Duodenal mucosa (tissue), 2 donors: ENCODE data around the gene ZNF70.

Experiments used
- H3K27ac ChIP-seq: one replicate; pipeline ENCODE4 v1.7.0; 2013; ENCODE audit warnings: low read depth, low read length
- H3K27me3 ChIP-seq, 2 donors: one replicate each; pipeline ENCODE4 v1.7.0; 2013; ENCODE audit warnings: low read length in 2 of 2, control low read depth in 1 of 2; ENCODE audit not compliant: insufficient read depth in 2 of 2, control insufficient read depth in 1 of 2
- H3K36me3 ChIP-seq, 2 donors: one replicate each; pipeline ENCODE4 v1.7.0; 2013; ENCODE audit warnings: low read length in 2 of 2, control low read depth in 1 of 2; ENCODE audit not compliant: insufficient read depth in 2 of 2, control insufficient read depth in 1 of 2
- H3K4me1 ChIP-seq, 2 donors: one replicate each; pipeline ENCODE4 v1.7.0; 2013; ENCODE audit warnings: low read length in 2 of 2, control low read depth in 1 of 2; ENCODE audit not compliant: insufficient read depth in 2 of 2, control insufficient read depth in 1 of 2
- H3K4me3 ChIP-seq, 2 donors: one replicate each; pipeline ENCODE4 v1.7.0; 2013; ENCODE audit warnings: low read length in 2 of 2, low read depth in 1 of 2
- H3K9ac ChIP-seq, 2 donors: one replicate each; pipeline ENCODE4 v1.7.0; 2013; ENCODE audit warnings: low read length in 2 of 2, low read depth in 1 of 2
- H3K9me3 ChIP-seq, 2 donors: one replicate each; pipeline ENCODE4 v1.7.0; 2013; ENCODE audit warnings: low read length in 2 of 2, control low read depth in 1 of 2; ENCODE audit not compliant: control insufficient read depth in 1 of 2

Gene ZNF70

DNA sequence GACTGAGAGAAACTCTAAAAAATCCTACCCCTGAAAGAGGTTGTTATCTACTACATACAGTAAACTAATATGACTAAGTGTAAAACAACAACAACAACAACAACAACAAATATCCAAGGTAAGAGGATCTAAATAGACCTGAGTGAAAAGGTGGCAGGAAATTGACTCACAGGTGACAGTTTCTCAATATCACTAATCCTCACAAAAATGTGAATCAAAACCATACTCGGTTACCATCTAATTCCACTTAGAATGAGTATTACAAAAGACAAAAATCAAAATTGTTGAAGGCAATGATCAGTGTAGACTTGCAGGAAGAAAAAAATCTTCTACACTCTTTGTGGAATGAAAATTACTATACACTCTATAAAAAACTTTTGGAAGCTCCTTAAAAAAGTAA, 42.6 kb downstream of the ZNF70 start:
- no peak overlapping the region for H3K27ac ChIP-seq
- no peak overlapping the region for H3K9ac ChIP-seq
- no peaks in the 10 kb centered on the region for H3K9me3 ChIP-seq
- H3K4me3 ChIP-seq = no peak overlapping the region
- H3K36me3 ChIP-seq = peaks cover 36 to 84% of the 10 kb centered on the region in 2 donors
- H3K4me1 ChIP-seq = no peaks in the 10 kb centered on the region
- H3K27me3 ChIP-seq = no peaks in the 10 kb centered on the region

DNA sequence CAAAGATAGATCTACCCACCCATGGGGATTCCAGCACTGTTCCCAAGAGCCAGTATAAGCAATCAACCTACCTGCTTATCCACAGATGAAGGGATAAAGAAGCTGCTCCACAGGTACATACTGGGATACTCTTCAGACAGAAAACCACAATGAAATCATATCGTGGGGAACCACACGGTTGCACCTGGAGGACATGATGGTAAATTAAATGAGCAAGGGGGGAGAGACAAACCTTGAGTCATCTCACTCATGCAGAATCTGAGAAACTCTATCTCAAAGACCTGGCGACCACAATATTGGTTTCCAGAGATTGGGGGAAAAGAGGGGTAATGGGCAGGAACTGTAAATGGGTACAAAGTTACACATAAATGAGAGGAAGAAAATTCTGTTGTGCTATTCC, 45.6 kb downstream of the ZNF70 start:
- no peaks in the 10 kb centered on the region for H3K27me3 ChIP-seq
- peaks cover 39 to 93% of the 10 kb centered on the region in 2 donors for H3K36me3 ChIP-seq
- H3K4me1 ChIP-seq = no peaks in the 10 kb centered on the region
- no peak overlapping the region for H3K9ac ChIP-seq
- H3K9me3 ChIP-seq = no peaks in the 10 kb centered on the region
- no peak overlapping the region for H3K27ac ChIP-seq
- H3K4me3 ChIP-seq = no peak overlapping the region

DNA sequence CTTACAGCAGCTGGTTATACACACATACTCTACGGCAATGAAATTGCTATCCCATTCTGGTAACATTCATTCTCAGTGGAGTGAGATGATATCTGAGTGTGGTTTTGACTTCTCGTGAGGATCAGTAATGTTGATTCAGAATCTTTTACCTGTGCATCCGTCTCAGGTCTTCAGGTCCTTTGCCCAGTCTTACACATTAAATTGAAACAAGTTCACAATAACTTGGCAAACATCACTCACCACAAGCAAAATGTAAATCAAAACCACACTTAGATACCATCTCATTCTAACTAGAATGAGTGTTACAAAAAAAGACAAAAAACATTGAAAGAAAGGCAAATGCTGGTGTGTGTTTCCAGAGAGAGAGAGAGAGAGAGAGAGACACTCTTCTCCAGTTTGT, 46.1 kb downstream of the ZNF70 start:
- H3K27me3 ChIP-seq = no peaks in the 10 kb centered on the region
- H3K36me3 ChIP-seq = peaks cover 41 to 93% of the 10 kb centered on the region in 2 donors

DNA sequence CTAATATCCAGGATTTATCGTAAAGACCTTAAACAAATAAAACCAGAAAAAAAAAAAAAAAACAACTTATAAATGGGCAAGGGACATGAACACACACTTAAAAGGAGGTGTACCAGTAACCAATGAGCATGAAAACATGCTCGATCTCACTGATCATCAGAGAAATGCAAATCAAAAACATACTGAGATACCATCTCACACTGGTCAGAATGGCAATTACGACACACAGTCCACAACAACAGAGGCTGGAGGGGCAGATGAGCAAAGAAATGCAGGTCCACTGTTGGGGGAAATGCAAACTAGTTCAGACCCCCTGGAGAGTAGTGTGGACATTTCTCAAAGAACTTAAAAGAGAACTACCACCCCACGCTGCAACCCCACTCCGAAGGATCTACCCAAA, 46.9 kb downstream of the ZNF70 start:
- no peak overlapping the region for H3K27ac ChIP-seq
- H3K27me3 ChIP-seq = no peaks in the 10 kb centered on the region
- peaks cover 40 to 87% of the 10 kb centered on the region in 2 donors for H3K36me3 ChIP-seq
- no peak overlapping the region for H3K9ac ChIP-seq
- H3K9me3 ChIP-seq = no peaks in the 10 kb centered on the region
- H3K4me3 ChIP-seq = no peak overlapping the region
- no peaks in the 10 kb centered on the region for H3K4me1 ChIP-seq

More for the DNA sequence above, 46.1 kb downstream of the ZNF70 start:
- no peaks in the 10 kb centered on the region for H3K4me1 ChIP-seq
- no peak overlapping the region for H3K4me3 ChIP-seq
- H3K9me3 ChIP-seq = no peaks in the 10 kb centered on the region
- no peak overlapping the region for H3K9ac ChIP-seq
- no peak overlapping the region for H3K27ac ChIP-seq

DNA sequence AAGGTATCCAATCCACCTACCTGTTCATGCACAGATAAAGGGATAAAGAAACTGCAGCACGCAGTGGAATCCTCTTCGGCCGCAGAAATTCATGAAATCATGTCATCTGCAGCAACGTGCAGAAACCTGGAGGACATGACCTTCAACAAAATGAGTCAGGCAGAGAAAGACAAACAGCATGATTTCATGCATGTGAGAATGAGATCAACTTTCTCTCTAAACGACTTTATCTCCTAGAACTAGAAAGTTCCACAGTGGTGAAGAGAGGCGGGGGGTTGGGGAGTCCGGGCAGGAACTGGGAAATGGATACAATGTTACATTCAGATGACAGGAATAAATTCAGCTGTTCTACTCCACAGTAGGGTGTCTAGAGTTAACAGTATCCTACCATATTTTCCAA, 50.2 kb downstream of the ZNF70 start:
- no peak overlapping the region for H3K27ac ChIP-seq
- peaks cover 2% of the 10 kb centered on the region in 2 donors for H3K4me1 ChIP-seq
- no peaks in the 10 kb centered on the region for H3K9me3 ChIP-seq
- peaks cover 29 to 72% of the 10 kb centered on the region in 2 donors for H3K36me3 ChIP-seq
- H3K27me3 ChIP-seq = no peaks in the 10 kb centered on the region
- H3K4me3 ChIP-seq = no peak overlapping the region
- H3K9ac ChIP-seq = no peak overlapping the region

DNA sequence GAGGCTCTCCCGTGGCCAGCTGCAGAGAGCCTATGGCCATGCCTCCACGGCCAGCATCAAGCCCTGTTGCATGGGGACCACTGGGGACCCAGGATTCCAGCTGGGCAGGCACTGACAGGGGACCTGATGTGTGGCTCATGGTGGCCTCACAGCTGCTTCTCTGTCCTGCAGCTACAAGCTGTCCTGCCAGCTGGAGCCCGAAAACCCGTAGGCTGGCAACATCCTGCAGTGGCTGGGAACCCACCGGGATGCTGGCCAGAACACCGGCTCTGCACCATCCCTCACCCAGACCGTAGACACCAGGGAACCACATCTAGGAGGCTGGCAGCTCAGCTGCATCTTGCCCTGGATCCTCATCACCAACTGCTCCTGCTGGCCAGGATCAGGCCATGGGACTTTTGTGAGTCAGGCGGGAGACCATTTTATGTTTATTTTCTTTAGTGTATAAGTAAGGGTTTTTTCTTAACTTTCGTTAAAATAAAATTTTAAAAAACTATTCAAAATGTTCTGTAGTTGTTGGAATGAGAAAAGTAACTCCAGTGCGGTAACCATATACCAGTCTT, 52.2 kb downstream of the ZNF70 start:
- no peak overlapping the region for H3K9ac ChIP-seq
- no peaks in the 10 kb centered on the region for H3K27me3 ChIP-seq
- no peak overlapping the region for H3K4me3 ChIP-seq
- no peaks in the 10 kb centered on the region for H3K9me3 ChIP-seq
- no peak overlapping the region for H3K27ac ChIP-seq
- H3K4me1 ChIP-seq = peaks cover 4 to 9% of the 10 kb centered on the region in 2 donors
- peaks cover 41 to 71% of the 10 kb centered on the region in 2 donors for H3K36me3 ChIP-seq

DNA sequence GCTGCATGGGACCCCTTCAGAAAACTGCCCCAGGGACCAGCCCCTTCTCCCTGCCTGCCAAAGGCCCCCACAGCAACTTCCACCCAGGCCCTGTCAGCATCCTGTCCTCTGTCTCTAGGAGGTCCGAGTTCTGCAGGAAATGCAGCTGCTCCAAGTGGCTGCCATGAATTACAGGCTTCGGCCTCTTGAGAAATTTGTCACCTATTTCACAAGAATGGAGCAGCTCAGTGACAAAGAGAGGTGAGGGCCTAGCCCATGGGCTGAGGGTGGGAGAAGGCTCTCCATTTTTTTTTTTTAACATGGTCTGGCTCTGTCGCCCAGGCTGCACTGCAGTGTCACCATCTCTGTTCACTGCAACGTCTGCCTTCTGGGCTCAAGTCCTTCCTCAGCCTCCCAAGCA, 52.8 kb downstream of the ZNF70 start:
- Histone ChIP-seq H3K9ac (no peak overlapping the region), H3K9me3 (no peaks in the 10 kb centered on the region), H3K36me3 (peaks cover 43 to 73% of the 10 kb centered on the region in 2 donors), H3K27ac (no peak overlapping the region), H3K4me1 (peaks cover 4 to 9% of the 10 kb centered on the region in 2 donors), H3K27me3 (no peaks in the 10 kb centered on the region), H3K4me3 (no peak overlapping the region)

DNA sequence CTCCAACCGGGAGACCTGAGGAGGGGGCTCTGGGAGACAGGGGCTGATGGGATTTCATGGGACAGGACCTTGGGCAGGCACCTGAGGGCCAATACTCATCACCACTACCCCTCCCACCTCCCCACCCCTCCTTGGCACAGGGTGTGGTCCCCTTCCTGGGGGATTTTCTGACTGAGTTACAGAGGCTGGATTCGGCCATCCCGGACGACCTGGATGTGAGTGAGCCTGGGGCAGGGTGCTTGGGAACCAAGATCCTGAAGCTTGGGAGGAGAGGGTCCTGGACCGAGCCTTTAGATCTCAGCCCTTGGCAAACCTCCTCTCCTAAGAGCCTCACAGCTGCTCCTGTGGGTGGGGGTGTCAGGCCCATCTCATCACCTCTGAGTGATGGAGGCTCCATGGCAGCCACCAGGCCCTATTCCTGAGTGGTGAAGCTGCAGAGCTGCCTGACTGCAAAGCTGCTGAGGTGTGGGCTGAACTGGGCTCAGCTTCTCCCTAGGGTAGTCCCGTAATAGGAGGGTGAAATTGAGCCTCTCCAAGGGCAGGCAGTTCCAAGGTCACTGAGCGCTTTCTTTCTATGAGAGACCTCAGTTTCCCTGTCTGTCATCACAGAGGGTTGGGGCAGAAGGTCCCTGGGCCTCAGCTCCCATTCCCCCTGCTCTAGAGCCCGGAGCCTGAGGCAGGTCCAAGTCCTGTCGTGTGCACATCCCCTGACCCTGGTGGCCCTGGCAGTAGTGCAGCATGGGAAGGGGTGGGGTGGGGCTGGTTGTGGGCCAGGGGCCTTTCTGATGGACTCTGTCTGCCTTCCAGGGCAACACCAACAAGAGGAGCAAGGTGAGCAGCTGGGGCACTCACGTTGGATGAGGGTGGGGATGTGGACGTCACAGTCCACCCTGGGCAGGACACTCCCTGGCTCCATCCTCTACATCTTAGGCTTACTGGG, 53.6 kb downstream of the ZNF70 start:
- Histone ChIP-seq H3K9me3 (no peaks in the 10 kb centered on the region), H3K4me1 (peaks cover 4 to 9% of the 10 kb centered on the region in 2 donors), H3K27me3 (no peaks in the 10 kb centered on the region), H3K27ac (peak overlapping the region; percentile 59), H3K4me3 (peak overlapping the region; percentile 17 to 43), H3K36me3 (peaks cover 43 to 75% of the 10 kb centered on the region in 2 donors), H3K9ac (peak overlapping the region; percentile 35 to 41)

DNA sequence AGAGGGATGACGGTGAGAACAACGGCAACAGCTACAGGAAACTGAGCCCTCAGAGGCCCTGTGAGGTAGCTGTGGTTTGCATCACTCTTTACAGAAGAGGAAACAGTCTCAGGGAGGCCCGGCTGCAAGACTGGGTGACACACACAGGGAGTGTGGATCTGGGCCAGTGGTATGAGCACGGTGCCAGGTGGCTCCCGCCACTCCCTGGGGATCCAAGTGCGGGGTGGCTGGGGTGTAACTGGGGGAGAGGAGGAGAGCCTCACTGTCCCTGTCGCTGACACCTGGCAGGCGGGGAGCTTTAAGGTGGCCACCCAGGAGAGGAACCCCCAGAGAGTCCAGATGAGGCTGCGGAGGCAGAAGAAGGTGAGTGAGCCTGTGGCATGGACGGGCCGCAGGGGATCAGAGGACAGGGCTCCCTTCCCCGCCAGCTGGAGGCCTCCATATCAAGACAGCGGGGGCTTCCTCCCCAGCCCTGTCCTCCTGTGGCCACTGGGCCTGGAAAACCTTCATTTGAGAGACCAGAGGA, 54.5 kb downstream of the ZNF70 start:
- Histone ChIP-seq H3K4me1 (peaks cover 4 to 9% of the 10 kb centered on the region in 2 donors), H3K27me3 (no peaks in the 10 kb centered on the region), H3K9me3 (no peaks in the 10 kb centered on the region), H3K27ac (peak overlapping the region; percentile 59), H3K9ac (peak overlapping the region; percentile 35 to 41), H3K4me3 (peak overlapping the region; percentile 17 to 43), H3K36me3 (peaks cover 40 to 66% of the 10 kb centered on the region in 2 donors)
